Measurements from ENCODE around the gene MIDN. TPM values are rescaled to one million over a fixed set of nuclear protein-coding genes. Genes with fewer than 3 reads are reported as not detected.

Gene MIDN
- total and polyA plus RNA-seq, 2 of the 4 experiments (the other 2 are of a cell fraction), result 2.5 to 26.0 TPM

GRCh38 chr19:1276628-1277022, 28.2 kb downstream of the MIDN start:
- H2BK20ac ChIP-seq (ENCODE audit: low read depth, low read length), result no peak overlapping the region
- H2BK5ac ChIP-seq (ENCODE audit: low read depth, low read length, poor library complexity, severe bottlenecking), result no peak overlapping the region
- H3K14ac ChIP-seq (replicated peaks; ENCODE audit: low read depth, low read length), result 0 out of 2 replicates have a peak overlapping the region, but pooled peaks have one; percentile 97
- ATAC-seq (ENCODE audit: low read depth) (no peak), DNase-seq (no peak)
- peak overlapping the region; percentile 59 to 86; a peak in 2 of 4 replicates for H4K8ac ChIP-seq (ENCODE audit: low read depth in 2 of 2, low read length in 2 of 2)
- ChIA-PET POLR2A (ENCODE audit: unreplicated experiment) (no interaction called here), CTCF (no interaction called here)
- peaks cover 54% of the 10 kb centered on the region for H4K20me1 ChIP-seq (ENCODE audit: insufficient read depth, low read length)
- dilution Hi-C loops (cut with HindIII; ENCODE audit: low sequenced_read_pairs, unreplicated experiment), result no loop called here
- peaks cover 22 to 56% of the 10 kb centered on the region in 2 experiments; a peak in 3 of 4 replicates for H3K79me1 ChIP-seq (ENCODE audit: low read depth in 1 of 2, low read length in 2 of 2)
- no peak overlapping the region for H3K4me3 ChIP-seq (ENCODE audit: insufficient read depth, low read depth, low read length)
- in situ Hi-C loops (cut with MboI; ENCODE audit: low sequenced_read_pairs), result no loop called here
- no peaks in the 10 kb centered on the region; the same call in 1 of the 2 replicates for H3K9me1 ChIP-seq (ENCODE audit: insufficient read depth, low read length)
- H2AK9ac ChIP-seq (replicated peaks; ENCODE audit: low read depth, low read length, poor library complexity), result peak overlapping the region; percentile 100
- H2BK120ac ChIP-seq (ENCODE audit: low read depth, low read length), result no peak overlapping the region
- no TSS peak for BruUV-seq (replicated peaks)
- H3K9ac ChIP-seq (ENCODE audit: low read depth, low read length), result peak overlapping the region; percentile 81; the same call in 1 of the 2 replicates
- peak overlapping the region; percentile 51; the same call in 1 of the 2 replicates for H2AK5ac ChIP-seq (ENCODE audit: low read depth, low read length)
- H3K23ac ChIP-seq (ENCODE audit: low read depth, low read length), result peak overlapping the region; percentile 93; the same call in 1 of the 2 replicates
- no peaks in the 10 kb centered on the region for H3K9me3 ChIP-seq (ENCODE audit: control insufficient read depth, insufficient read depth, low read length)
- TF ChIP-seq RCOR1 (IDR thresholded peaks at IDR 0.05; ENCODE audit: insufficient replicate concordance, low read length), result no peak
- TF ChIP-seq SMC3 (IDR thresholded peaks at IDR 0.05; ENCODE audit: low read depth, low read length), result no peak
- no peak for TF ChIP-seq RAD21 (IDR thresholded peaks at IDR 0.05; ENCODE audit: low read length)
- no peak for TF ChIP-seq RFX5 (IDR thresholded peaks at IDR 0.05; ENCODE audit: low read depth, low read length)
- peak overlapping the region; percentile 82; the same call in 1 of the 2 replicates for H3K4me2 ChIP-seq (ENCODE audit: low read depth, low read length)
- peaks cover 42% of the 10 kb centered on the region for H3K36me3 ChIP-seq (ENCODE audit: control insufficient read depth, insufficient read depth, low read length)
- H4K5ac ChIP-seq (ENCODE audit: low read depth, low read length), result no peak overlapping the region; the same call in 1 of the 2 replicates
- H3K27me3 ChIP-seq (ENCODE audit: control insufficient read depth, insufficient read depth, low read length), result no peaks in the 10 kb centered on the region
- 94% methylated on average over 5 of the region's 10 CpGs; no CpG with 5 or more reads in 1 of the 2 experiments for WGBS, 2 experiments (ENCODE audit: extremely low coverage in 2 of 2, insufficient read length in 1 of 2)
- H3K56ac ChIP-seq (ENCODE audit: extremely low read depth, insufficient read depth, low read length), result no peak overlapping the region
- H2BK15ac ChIP-seq (ENCODE audit: low read depth, low read length), result no peak overlapping the region
- no peak overlapping the region for H3K18ac ChIP-seq (ENCODE audit: low read depth, low read length)
- intact Hi-C loops (cut with micrococcal nuclease), result loop anchor here (5.0 kb wide), 2 partner anchors 86 to 131 kb away; partner anchors contain the start of gene DAZAP1
- peaks cover 15% of the 10 kb centered on the region for H3K4me1 ChIP-seq (ENCODE audit: control insufficient read depth, insufficient read depth, low read length)
- 0 out of 2 replicates have a peak overlapping the region, but pooled peaks have one; percentile 86 for H3K4ac ChIP-seq (ENCODE audit: low read depth, low read length)
- H3K27ac ChIP-seq (ENCODE audit: insufficient read depth, low read length), result no peak overlapping the region
- H4K91ac ChIP-seq (ENCODE audit: insufficient read depth, low read depth, low read length), result peak overlapping the region; percentile 66; the same call in 1 of the 2 replicates
- peak overlapping the region; percentile 43 for H2AFZ ChIP-seq (replicated peaks; ENCODE audit: low read length, poor library complexity)
